Smooth muscle cell of the brain vasculature (primary cell): ENCODE data around the gene BICD1.

Source experiments
- DNase-seq: peaks from one replicate; pipeline ENCODE4 v3.0.0-alpha.2; 2012; ENCODE audit warnings: low read depth, low spot score

Gene BICD1

DNA sequence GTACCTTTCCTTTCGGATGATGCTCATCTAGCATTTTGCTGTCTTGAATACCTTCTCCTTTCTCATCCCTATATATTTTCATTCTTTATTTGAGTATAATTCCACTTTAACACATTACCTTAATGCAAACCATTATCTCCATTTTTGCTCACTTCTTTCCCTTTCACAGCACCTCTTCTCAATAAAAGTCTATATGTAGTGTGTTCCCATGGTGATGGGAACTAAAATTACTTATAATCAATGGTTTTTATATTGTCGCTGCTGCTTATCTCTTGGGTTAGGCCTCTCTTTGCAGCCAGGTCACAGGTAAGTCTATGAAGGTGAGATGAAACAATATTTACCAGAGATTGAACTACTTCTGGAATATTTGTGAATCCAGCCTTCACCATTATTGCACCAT is 171.1 kb downstream of the BICD1 start:
- no peak for DNase-seq

DNA sequence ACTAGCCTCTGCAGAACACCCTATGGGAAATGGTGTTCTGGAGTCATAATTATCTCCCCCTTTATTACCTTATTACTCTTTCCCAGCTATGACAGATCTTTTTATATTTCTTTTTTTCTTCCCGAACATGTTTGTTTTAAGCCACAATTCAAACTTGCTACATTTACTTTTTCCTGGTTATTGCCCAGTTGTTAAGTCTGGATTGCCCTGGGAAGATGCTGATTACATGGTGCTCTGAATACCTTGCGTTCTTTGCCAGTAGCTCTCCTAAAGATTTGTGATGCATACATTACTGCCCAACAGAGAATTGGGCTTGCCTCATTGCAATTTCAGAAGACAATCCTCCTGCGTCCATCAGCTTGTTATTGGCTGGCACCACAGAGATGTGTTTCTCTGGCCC is 174.5 kb downstream of the BICD1 start:
- DNase-seq, result no peak

DNA sequence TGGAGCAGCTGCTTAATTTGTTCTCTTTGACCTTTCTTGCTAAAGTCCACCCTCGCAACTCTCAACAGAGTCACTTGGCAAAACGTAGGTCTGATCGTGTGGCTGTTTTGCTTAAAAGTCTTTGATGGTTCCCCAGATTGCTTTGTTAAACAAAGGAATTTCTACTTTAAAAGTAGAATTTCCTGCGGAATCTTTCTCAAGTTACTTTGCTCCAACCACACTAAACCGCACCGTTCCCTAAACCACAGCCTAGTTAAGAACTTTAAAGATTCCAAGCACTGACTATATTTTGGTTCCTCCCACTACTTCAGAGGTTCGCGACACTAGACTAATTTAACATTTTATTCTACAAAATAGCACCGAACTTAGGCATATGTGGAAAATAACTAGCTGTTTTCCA is 177.9 kb downstream of the BICD1 start:
- no peak for DNase-seq

DNA sequence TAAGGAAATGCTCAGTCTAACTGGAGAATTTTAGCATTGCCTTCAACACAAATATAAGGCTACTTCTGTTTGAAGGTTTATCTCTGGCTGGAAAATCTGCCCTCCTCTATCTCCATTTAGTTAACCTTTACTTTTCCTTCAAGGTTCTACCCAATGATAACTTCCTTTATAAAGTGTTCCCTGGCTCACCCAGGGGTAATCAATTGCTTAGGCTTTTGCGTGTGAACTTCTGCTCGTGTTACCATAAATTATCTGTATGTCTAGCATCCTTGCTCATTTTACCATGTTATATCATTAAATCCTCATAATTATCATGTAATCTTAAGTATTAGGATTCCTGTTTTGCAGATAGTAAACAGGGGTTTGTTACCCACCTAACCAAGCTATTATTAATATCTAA is 178.4 kb downstream of the BICD1 start:
- no peak for DNase-seq

DNA sequence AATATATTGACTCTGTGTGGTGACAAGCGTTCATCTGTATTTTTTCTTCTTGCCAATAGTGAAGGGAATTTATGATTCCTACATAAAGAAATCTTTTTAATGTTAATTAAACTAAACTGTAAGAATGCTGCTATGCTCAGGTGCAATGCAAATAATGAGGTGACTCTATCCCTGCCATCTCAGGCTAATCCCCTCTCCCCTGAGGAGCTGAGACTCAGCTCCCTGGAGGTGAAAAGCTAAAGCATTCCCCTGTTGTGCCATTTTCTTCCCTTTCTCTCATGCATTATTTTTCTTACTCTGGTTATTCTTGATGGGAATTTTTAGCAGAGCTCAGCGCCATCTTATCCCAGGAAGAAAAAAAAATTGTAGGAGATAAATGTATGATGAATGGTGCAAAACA is 178.8 kb downstream of the BICD1 start:
- no peak for DNase-seq

DNA sequence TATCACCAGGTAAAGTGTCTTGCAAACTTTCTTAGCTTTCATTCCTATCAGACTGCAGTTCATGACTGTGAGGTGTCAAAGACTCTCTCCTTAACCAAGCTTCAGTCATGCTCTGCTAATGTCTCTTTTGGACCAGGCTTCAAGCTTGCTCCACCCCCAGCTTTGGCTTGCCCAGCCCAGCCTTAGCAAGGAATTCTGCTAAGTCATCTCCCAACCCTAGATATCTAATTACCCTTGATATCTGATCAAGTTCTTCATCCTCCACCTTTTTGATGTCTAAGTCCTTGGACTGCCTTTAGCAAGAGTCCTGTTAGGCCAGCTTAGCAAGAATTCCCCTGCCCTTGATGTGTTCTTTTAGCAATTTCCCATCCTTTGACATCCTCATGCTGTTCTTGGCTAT is 183.8 kb downstream of the BICD1 start:
- DNase-seq, result no peak

DNA sequence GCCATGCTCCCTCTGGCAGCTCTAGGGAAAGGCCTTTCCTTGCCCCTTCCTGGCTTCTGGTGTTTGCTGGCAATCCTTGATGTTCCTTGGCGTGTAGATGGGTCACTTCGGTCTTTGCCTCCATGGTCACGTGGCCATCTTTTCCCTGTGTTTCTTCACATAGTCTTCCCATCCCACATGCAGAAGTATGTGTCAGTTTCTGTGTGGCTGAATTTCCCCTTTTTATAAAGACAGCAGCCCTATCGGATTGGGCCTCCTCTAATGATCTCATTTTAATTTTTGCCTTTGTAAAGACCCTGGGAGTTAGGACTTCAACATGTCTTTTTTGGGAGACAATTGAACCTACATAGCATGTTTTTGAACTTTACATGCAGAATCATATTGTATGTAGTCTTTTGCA is 185.5 kb downstream of the BICD1 start:
- no peak for DNase-seq

DNA sequence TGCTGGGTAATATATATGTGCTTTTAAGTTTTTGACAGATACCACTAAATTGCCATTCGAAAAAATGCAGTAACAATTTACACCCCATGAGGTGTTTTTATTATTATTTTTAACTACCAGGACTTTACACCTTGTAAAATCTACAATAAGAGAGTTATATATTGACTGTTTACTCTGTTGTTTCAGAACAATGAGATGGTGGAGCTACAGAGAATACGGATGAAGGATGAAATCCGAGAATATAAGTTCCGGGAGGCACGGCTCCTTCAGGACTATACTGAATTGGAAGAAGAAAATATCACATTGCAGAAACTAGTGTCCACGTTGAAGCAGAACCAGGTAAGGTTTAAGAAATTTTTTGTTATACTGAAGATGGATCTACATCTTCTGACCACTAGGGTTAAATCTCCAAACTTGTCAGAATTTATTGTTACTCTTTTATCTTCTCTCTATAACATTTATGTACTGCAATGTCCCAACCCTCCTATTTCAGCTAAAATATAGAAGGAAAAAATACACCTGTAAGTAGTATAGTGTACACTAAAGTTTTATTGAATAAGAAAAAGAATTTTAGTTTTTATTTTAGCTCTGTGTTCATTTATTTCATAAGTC is 187.3 kb downstream of the BICD1 start:
- DNase-seq, result no peak

DNA sequence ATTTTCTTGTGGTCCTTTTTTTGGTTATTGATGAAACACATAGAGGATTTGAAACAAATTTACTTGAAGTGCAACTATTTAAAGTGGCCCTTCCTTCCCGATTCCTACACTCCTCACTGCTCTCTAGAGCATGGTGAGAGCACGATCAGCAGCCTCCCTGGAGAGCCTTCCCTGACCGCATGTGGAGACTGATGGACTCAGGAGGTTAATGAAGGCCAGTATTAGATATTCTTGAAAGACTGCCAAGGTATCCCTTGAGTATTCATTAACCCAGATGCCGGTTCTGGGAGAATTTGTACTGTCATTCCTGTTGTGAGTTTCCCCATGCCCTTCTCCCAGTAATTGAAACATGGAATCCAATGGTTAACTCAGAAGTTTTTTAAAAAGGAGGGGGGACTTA is 189.9 kb downstream of the BICD1 start:
- DNase-seq, result no peak

DNA sequence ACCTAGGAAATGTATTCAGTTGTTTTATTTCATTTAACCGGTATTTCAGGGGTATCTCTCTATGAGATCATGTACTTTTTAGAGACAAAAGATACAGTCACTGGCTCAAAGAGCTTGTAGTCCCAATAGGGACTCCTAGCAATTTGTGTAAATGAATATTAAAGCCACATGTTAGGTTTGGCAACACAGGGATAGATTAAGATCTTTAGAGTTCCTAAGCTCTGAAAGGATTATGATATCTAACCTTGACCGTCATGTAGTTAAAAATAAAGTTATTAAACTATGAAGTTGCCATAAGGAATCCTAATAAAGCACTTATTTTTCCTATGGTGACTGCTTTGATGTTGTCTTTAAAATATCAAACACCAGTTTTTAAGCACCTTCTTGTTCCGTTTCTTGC is 192.3 kb downstream of the BICD1 start:
- DNase-seq, result no peak

DNA sequence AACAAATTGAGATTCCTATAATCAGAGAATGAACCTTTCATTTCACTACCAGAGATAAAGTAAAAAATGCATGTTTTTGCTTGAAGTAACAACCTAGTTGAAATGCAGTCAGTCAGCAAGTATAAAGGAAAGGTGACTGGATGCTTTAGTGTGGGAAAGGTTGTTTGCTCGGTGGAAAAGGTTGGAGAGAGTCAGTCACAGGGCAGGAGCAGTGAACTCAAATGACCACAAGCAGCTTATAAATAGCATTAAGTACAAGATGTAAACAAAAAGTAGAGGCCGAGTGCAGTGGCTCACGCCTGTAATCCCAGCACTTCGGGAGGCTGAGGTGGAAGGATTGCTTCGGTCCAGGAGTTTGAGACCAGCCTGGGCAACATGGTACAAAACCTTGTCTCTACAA is 194.6 kb downstream of the BICD1 start:
- no peak for DNase-seq

DNA sequence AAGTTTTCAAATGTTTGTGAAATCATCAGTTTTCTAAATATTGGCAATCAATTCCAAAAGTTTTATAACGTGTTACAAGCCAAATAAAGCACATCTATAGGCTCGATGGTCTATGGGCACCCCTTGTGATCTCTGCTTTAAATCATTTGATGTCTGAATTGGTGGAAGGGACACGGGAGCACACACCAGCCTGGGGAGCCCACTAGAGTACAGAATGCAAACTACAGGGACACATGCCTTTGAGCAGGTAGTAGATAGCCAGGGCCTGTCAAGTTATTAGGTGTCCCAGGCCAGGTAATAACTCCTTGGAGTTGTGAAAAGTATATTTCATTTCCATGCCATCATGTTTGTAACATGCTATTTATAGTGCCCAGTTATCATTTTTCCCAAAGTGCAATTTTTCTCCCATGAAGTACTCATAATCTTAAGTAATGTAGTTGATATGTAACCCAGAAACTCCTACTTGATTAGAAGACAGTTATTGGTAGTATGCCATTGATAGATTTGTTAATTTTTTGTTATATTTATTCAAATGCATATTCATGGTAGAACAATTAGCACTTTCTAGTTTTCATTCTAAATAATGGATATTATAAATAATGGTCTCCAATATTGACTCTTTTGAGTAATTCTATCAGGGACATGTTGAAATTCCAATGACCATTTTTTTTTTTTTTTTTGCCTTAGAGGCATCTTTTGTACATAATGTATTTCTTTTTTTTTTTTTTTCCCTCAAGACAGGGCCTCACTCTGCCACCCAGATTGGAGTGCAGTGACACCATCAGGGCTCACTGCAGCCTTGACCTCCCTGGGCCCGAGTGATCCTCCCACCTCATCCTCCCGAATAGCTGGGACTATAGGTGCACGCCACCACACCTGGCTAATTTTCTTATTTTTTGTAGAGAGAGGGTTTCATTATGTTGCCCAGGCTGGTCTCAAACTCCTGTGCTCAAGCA is 195.8 kb downstream of the BICD1 start:
- no peak for DNase-seq

DNA sequence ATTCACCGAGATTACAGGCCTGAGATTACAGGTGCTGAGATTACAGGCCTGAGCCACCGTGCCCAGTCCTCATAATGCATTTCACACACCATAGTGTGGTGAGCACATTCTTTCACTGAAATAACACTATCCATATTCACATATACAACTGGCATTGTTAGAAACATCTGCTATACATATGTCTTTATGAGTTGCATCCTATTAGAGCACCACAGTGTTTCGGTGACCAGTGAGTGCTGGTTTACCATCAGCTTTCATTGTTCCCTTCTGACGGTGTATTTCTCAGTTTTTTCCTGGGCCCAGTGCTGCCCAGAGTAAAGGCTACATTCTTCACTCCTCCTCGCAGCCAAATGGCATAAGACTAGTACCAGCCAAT is 196.5 kb downstream of the BICD1 start:
- DNase-seq, result no peak

DNA sequence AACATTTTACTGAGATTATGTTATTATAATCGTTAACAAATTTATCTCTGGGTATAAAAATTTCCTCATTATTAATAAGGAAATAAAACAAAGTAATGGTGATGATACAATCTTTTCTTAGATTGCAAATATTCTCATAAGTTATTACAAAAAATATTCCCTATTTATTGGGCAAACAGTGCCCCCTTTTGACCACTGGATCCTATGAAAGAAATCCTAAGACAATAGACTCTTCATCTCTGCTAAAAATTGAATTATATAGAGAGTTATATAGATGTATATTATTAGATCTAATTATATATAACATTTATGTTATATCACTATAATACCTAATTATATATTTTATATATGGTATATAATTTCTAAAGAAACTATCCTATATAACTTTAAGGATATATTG is 198.5 kb downstream of the BICD1 start:
- DNase-seq, result peak; percentile 23

DNA sequence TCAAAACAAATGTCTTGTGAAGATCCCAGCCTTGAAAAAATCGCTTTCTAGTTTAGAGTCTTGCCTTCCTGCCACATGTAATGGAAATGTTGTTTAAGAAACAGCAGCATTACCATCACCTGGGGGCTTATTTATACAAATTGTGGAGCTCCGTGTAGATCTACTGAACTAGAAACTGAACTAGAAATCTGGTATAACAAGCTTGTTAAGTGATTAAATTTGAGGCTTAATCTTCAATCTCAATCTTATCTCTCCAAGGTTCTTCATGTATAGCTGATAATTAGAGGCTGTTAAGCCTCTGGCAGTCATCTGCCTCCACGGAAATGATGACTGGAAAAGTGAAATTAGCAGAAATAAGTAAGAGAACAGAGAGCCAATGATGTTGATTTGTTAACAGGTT is 200.7 kb downstream of the BICD1 start:
- DNase-seq, result no peak

DNA sequence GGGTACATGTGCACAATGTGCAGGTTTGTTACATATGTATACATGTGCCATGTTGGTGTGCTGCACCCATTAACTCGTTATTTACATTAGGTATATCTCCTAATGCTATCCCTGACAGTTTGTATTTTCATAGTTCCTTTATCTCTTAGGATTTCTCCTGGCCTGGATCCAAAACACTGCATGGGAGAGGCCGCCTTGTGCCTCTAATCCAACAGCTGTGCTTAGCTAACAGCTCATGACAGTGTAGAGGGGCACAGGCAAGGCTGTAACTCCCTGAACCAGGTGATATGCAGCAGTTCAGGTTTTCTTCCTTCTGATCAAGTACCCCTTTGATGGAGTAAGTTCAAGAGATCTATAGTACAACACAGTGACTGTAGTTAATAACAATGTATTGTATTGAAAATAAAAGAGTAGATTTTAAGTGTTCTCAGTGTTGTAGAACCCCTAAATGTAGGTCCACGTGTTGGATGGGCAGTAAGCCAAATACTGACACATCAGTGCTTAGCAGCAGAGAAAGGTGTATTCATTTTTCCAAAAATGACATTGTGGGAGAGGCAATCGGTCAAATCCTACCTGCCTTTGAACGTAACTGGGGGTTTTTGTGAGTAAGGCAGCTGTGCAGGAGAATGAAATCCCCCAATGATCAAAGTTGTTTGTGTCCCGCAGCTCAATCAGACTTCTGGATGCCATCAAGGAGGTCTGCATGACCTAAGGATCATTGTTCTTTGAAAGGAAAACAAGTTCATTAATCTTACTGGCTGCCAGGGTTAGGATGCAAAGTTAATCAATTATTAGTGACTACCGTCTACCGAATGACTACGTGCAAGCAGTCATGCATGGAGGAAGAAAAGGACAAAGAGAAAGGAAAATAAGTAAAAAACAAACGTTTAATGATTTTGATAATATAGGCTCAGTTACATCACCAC is 203.4 kb downstream of the BICD1 start:
- no peak for DNase-seq

DNA sequence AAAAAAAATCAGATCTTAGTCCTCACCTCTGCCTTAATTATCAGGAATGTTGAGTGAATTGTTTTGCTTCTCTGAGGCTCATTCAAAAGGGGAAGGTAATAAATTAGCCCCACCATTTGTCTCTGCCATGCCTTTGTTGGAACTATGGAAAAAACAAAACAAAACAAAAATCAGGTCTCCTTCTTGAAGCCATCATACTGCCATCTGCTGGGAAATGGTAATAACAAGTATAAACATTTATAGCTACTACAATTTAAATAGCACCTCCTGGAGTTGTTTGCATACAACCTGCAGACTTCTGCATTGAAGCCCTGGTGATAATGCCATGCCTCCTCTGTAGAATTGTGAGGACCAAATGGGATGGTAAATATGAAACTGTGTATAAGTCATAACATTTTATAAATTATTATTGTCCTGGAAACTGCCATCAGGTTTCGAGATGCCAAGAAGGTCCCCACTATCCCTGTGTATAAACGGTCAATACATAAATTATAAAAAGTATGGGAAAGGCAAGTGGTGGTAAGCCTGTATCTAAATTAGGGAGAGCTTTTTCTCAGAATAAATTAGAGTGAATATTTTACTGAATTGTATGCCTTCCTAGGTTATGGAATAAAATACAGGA is 205.5 kb downstream of the BICD1 start:
- DNase-seq, result peak; percentile 43

DNA sequence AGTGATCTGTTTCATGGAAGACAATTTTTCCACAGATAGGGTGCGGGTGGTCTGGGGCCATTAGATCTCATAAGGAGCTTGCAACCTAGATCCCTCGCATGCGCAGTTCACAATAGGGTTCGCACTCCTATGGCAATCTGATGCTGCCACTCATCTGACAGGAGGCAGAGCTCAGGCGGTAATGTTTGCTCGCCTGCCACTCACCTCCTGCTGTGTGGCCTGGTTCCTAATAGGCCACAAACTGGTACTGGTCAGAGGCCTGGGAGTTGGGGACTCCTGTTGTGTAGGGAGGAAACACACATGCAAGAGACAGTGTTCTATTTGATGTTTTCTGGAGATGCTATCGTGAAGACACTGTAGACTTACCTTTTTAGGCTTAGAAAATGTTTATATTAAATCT is 215.7 kb downstream of the BICD1 start:
- DNase-seq, result no peak

DNA sequence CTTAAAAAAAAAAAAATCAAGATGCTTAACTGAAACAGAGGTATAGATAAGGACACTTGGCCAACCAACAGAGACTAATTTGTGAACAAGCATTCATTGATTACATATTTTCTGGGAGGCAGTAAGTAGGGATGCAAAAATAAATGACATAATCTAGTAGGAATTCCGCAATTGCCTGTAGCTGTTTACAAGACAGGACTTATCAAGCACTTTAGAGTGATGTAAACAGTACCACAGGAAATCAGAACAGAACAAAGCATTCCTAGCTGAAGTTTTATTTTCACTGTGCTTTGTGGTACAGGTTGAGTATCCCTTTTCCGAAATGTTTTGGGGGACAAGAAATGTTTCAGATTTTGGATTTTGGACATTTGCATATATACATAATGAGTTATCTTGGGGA is 224.5 kb downstream of the BICD1 start:
- no peak for DNase-seq

DNA sequence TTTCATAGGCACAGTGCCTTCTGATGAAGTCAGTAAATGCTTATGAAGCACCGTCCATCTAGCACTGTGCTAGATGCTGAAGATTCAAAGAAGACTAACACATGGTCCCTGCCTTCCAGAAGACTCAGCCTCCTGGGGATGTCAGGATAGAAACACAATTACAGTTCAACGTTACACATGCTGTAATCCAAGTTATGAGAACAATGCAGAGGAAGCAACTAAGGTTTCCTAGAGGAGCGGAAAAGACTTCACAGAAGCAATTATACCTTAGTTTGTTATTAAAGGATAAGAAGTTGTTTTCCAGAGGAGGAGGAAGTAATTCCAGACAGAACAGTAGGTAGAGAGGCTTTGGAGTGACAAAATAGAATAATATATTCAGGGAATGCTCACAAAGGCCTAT is 225.8 kb downstream of the BICD1 start:
- DNase-seq, result no peak

DNA sequence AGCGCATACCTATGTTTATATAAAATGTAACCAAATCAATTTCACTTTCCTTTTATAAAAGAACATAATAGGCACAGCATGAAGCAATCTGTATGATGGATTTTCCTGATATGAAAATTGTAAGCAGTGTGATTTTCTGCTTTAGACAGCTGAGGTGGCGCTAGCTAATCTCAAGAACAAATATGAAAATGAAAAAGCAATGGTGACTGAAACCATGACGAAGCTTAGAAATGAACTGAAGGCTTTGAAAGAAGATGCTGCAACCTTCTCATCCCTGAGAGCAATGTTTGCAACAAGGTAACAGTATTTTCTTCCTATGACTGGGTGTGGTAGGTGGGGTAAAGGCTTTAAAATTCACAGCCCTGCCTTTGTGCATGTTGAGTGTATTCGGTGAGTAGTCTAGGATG is 227.7 kb downstream of the BICD1 start:
- DNase-seq, result no peak

DNA sequence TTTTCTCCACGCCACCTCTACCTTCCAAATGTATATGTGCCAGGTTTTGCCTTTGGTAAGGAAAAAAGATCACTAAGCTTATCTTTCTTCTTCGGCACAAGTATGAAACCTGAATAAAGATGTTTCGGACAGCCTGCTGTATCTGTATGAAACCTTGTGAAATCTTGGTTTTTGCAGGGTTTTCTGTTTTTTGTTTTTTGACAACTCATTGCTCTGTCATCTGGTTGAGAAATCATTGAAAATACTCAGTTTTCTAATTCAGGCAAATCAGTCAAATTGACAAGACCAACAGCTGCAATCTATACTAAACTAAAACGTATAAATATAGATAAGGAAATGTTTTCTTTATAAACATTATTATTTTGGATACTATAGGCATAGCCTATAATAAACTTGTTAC is 229.6 kb downstream of the BICD1 start:
- no peak for DNase-seq
